NCI-H2227 (cell line): ENCODE data around the gene ELK4.

Source experiments
- DNase-seq: peaks from one replicate; lab custom pipeline; 2025; ENCODE audit not compliant: unreplicated experiment; lab: John Stamatoyannopoulos, UW

Gene ELK4

GRCh38 chr1:205582471-205583291, 49.1 kb downstream of the ELK4 start:
- peak; percentile 44 for DNase-seq

- no peak for DNase-seq
These were observed 49.8 kb downstream of the ELK4 start for GRCh38 chr1:205582046-205582445.

GRCh38 chr1:205581321-205581980, 50.4 kb downstream of the ELK4 start:
- no peak for DNase-seq

GRCh38 chr1:205580923-205581180, 51.0 kb downstream of the ELK4 start:
- no peak for DNase-seq

GRCh38 chr1:205580140-205580922, 51.5 kb downstream of the ELK4 start:
- no peak for DNase-seq

- no peak for DNase-seq
These were observed 52.1 kb downstream of the ELK4 start for GRCh38 chr1:205579711-205580110.

GRCh38 chr1:205578780-205579571, 52.8 kb downstream of the ELK4 start:
- no peak for DNase-seq

GRCh38 chr1:205577874-205578658, 53.7 kb downstream of the ELK4 start:
- no peak for DNase-seq

- DNase-seq: no peak
These were observed 54.7 kb downstream of the ELK4 start for GRCh38 chr1:205576805-205577761.

GRCh38 chr1:205576011-205576410, 55.8 kb downstream of the ELK4 start:
- no peak for DNase-seq

GRCh38 chr1:205575294-205575885, 56.4 kb downstream of the ELK4 start:
- no peak for DNase-seq

GRCh38 chr1:205572421-205572820, 59.4 kb downstream of the ELK4 start:
- no peak for DNase-seq

GRCh38 chr1:205571747-205572146, 60.1 kb downstream of the ELK4 start:
- DNase-seq: no peak

- DNase-seq: no peak
These were observed 60.8 kb downstream of the ELK4 start for GRCh38 chr1:205570796-205571537.

- no peak for DNase-seq
These were observed 61.7 kb downstream of the ELK4 start for GRCh38 chr1:205570173-205570501.

GRCh38 chr1:205569411-205570172, 62.2 kb downstream of the ELK4 start:
- no peak for DNase-seq

- DNase-seq: peak; percentile 36
These were observed 63.1 kb downstream of the ELK4 start for GRCh38 chr1:205568469-205569361.
